HEK293T (cell line): Measurements from ENCODE around the gene LHPP.

Experiments used
- FOXM1 ChIP-seq: fragments of 450-650 bp; IDR thresholded peaks from 2 replicates; pipeline ENCODE4 v1.6.1; 2017; ENCODE audit warnings: mild to moderate bottlenecking, borderline replicate concordance
- HDGF ChIP-seq: fragments of 450-650 bp; IDR thresholded peaks from 2 replicates; pipeline ENCODE4 v1.6.1; 2017; ENCODE audit warnings: antibody characterized with exemption, borderline replicate concordance
- LEF1 ChIP-seq: fragments of 450-650 bp; IDR thresholded peaks from 2 replicates; pipeline ENCODE4 v1.6.1; 2017; ENCODE audit warnings: mild to moderate bottlenecking, borderline replicate concordance
- PKNOX1 ChIP-seq: fragments of 450-650 bp; IDR thresholded peaks from 2 replicates; pipeline ENCODE4 v1.6.1; 2016
- SP1 ChIP-seq: fragments of 450-650 bp; IDR thresholded peaks from 2 replicates; pipeline ENCODE4 v1.6.1; 2017
- SUZ12 ChIP-seq: fragments of 450-650 bp; IDR thresholded peaks from 2 replicates; pipeline ENCODE4 v1.6.1; 2016; ENCODE audit warnings: mild to moderate bottlenecking
- TARDBP ChIP-seq: fragments of 450-650 bp; IDR thresholded peaks from 2 replicates; pipeline ENCODE4 v1.6.1; 2016

- TF ChIP-seq SUZ12 (no peak), PKNOX1 (no peak), HDGF (no peak), TARDBP (no peak), LEF1 (no peak), SP1 (no peak), FOXM1 (no peak)
Measured at GRCh38 chr10:124572751-124573150, 111.1 kb downstream of the LHPP start.
